NCI-H1092 treated with DMSO at 0.1 percent for 48 hours (cell line): Measurements from ENCODE around the gene TLCD3A.
A peak's percentile ranks its signal among the peaks of the same experiment; 100 is the strongest.
"Not testable (repeated sequence)": the region's sequence is repeated elsewhere in the genome, so short reads cannot be mapped to it uniquely, and the experiment has no call there.

ENCODE experiments used
- DNase-seq: peaks from one replicate; lab custom pipeline; 2025; lab: John Stamatoyannopoulos, UW

Gene TLCD3A

GRCh38 chr17:749359-749758 is 17.0 kb downstream of the TLCD3A start:
- not testable (repeated sequence) for DNase-seq

- DNase-seq = no peak
Observed at GRCh38 chr17:750431-751037, 18.1 kb downstream of the TLCD3A start.

GRCh38 chr17:751269-752001 is 19.0 kb downstream of the TLCD3A start:
- no peak for DNase-seq

GRCh38 chr17:752002-752619 is 19.7 kb downstream of the TLCD3A start, which contains the start of gene GEMIN4:
Gene GEMIN4, minus strand, starts transcription at chr17:752264. Its CDS starts 122 bp downstream, at chr17:752142.
- peak; percentile 87 for DNase-seq

GRCh38 chr17:752620-753219 is 20.3 kb downstream of the TLCD3A start:
- DNase-seq = peak; percentile 57

- no peak for DNase-seq
Observed at GRCh38 chr17:753418-753817, 21.0 kb downstream of the TLCD3A start.

- DNase-seq = not testable (repeated sequence)
Observed at GRCh38 chr17:755319-755961, 23.0 kb downstream of the TLCD3A start.

- not testable (repeated sequence) for DNase-seq
Observed at GRCh38 chr17:756010-756567, 23.7 kb downstream of the TLCD3A start.

- DNase-seq = no peak
Observed at GRCh38 chr17:759964-760363, 27.6 kb downstream of the TLCD3A start.

- DNase-seq = no peak
Observed at GRCh38 chr17:760371-760770, 28.0 kb downstream of the TLCD3A start.

GRCh38 chr17:767076-767475 is 34.7 kb downstream of the TLCD3A start:
- no peak for DNase-seq

GRCh38 chr17:773016-773415 is 40.6 kb downstream of the TLCD3A start:
- DNase-seq = no peak

GRCh38 chr17:773467-774312 is 41.3 kb downstream of the TLCD3A start:
- no peak for DNase-seq

GRCh38 chr17:774313-774584 is 41.9 kb downstream of the TLCD3A start:
- no peak for DNase-seq

- no peak for DNase-seq
Observed at GRCh38 chr17:778096-778495, 45.7 kb downstream of the TLCD3A start.

GRCh38 chr17:781805-782731 is 49.7 kb downstream of the TLCD3A start, which contains the start of the genes GLOD4 and MRM3:
Gene GLOD4, minus strand, starts transcription at chr17:782280. Its CDS starts 25 bp downstream, at chr17:782255.
Gene MRM3, plus strand, starts transcription at chr17:782353. Its CDS starts 26 bp downstream, at chr17:782379.
- peak; percentile 73 for DNase-seq

- DNase-seq = no peak
Observed at GRCh38 chr17:784143-784542, 51.7 kb downstream of the TLCD3A start.

- DNase-seq = not testable (repeated sequence)
Observed at GRCh38 chr17:785901-786300, 53.5 kb downstream of the TLCD3A start.

GRCh38 chr17:787641-788221 is 55.3 kb downstream of the TLCD3A start:
- DNase-seq = no peak
